Omental fat pad (tissue), 4 donors: ENCODE data around the gene ZNF384. TPM values are rescaled to one million over a fixed set of nuclear protein-coding genes. Genes with fewer than 3 reads are reported as not detected.

Experiments used
- ATAC-seq: fragments of 150-250 bp; one replicate; pipeline ENCODE4 v1.9.1; 2016; ENCODE audit warnings: mild to moderate bottlenecking, moderate library complexity; ENCODE audit not compliant: low FRiP score
- DNase-seq: peaks from one replicate; pipeline ENCODE4 v3.0.0-alpha.2; 2019; ENCODE audit warnings: low spot score
- total RNA-seq, 4 donors: library from RNA; depleted of rRNA; stranded (reverse); fragments of >200 nt; gene quantifications; one replicate each; pipeline ENCODE4 v1.1.0, GENCODE V29; 2016
- TF ChIP-seq, protein P1 (sequence below), 3 donors: fragments of 450-650 bp; IDR thresholded peaks; one replicate each; pipeline ENCODE4 v1.5.1; 2016 to 2017; ENCODE audit warnings: antibody characterized with exemption in 3 of 3, mild to moderate bottlenecking in 3 of 3, moderate library complexity in 2 of 3

Gene ZNF384
- total RNA-seq, 4 donors from 2014 or later: 28.1 to 36.7 (median 34.6) TPM

DNA sequence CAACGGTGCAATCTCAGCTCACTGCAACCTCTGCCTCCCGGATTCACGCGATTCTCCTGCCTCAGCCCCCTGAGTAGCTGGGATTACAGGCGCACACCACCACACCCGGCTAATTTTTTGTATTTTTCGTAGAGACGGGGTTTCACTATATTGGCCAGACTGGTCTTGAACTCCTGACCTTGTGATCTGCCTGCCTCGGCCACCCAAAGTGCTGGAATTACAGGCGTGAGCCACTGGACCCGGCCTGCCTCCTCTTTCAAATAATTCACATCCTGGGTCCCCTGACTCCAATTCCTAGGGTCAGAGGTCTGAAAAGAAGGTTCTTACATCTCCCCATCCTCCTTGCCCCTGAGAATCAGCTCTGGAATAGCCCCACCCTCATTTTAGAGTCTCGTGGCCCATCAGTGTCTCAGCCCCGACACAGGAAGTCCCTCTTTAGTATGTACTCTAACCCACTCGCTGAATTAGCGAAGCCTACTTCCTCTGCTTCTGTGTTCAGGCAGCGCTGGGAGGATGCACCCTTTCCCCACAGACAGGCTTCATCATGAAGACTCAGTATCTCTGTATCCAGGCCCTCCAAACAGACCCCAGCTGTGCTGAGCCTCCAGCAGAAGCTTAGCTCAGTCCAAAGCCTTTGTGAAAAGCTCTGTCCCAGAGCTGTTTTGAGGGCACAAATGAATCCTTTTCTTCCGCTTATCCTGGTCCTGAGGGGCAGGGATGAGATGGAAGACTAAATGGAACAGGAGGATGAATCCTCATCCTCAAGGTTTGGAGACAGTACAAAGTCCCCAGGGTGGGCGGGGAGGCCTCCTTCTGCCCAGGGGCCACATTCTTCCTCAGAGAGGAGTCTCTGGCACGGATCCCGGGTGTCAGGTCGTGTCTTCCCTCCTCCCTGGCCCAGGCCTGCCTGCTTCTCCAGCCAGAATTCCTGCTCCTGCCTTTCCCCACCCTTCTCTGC is 56.9 kb downstream of the ZNF384 start:
- DNase-seq (no peak), ATAC-seq (no peak)
- TF ChIP-seq, protein P1, sequence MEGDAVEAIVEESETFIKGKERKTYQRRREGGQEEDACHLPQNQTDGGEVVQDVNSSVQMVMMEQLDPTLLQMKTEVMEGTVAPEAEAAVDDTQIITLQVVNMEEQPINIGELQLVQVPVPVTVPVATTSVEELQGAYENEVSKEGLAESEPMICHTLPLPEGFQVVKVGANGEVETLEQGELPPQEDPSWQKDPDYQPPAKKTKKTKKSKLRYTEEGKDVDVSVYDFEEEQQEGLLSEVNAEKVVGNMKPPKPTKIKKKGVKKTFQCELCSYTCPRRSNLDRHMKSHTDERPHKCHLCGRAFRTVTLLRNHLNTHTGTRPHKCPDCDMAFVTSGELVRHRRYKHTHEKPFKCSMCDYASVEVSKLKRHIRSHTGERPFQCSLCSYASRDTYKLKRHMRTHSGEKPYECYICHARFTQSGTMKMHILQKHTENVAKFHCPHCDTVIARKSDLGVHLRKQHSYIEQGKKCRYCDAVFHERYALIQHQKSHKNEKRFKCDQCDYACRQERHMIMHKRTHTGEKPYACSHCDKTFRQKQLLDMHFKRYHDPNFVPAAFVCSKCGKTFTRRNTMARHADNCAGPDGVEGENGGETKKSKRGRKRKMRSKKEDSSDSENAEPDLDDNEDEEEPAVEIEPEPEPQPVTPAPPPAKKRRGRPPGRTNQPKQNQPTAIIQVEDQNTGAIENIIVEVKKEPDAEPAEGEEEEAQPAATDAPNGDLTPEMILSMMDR (IDR thresholded peaks at IDR 0.05): no peak

DNA sequence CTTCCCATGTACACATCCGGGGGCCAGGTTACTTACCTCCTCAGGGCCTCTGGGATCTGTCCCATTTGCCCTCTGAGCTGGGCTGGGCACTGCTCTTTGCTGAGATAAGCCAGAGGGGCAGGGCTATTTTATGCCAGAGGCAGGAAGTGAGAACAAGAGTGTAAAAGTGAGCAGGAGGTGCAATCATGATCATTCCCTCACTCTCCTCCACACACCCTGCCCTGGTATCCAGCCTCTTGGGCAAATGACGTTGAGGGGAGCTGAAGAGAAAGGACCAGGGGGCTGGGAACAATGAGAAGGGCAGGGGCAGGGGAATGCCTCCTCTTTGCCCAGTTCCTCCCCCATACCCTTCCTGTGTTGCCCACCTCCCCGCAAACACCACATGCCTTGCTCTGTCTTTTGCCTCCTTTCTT is 57.6 kb downstream of the ZNF384 start:
- TF ChIP-seq, protein P1 (IDR thresholded peaks at IDR 0.05): no peak
- DNase-seq: no peak

DNA sequence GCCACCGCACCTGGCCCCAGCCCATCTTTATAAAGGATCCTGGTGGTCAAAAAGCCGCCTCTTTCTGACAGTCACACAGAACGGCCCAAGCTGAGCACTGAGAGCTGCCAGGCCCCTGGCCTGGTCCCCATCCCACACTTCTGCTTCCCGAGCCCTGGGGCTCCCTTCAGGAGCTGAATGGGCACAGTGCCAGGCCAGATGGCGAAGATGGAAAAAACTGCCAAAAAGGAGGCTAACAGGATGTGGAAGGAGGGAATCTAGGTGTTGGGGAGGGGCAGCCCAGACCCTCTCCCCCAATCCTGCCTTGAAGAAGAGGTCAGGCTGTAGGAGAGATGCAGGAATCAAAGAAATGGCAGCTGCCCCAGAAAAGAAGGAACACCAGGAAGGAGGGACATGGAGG is 58.4 kb downstream of the ZNF384 start:
- ATAC-seq (no peak), DNase-seq (no peak)
- TF ChIP-seq, protein P1 (IDR thresholded peaks at IDR 0.05): no peak

More for the DNA sequence above, 57.6 kb downstream of the ZNF384 start:
- ATAC-seq: no peak

DNA sequence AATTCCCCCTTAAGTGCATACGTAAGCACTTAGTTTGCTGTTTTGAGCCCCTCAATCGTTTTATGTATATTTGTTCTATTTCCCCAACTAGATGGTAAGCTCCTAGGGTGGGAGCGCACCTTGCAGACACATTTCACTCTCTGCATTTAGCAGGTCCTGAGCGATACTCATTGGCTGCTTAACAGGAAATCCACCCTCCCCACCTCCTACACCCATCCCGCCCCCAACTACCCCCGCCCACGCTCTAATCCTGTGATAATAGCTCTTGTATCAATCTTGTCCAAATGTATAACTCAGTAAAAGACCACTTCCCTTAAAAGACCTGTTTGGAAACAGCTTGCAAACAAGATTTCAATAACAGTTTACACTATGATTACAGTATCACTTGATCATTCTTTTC is 61.6 kb downstream of the ZNF384 start:
- ATAC-seq (no peak), DNase-seq (no peak)
- TF ChIP-seq, protein P1 (IDR thresholded peaks at IDR 0.05): no peak

DNA sequence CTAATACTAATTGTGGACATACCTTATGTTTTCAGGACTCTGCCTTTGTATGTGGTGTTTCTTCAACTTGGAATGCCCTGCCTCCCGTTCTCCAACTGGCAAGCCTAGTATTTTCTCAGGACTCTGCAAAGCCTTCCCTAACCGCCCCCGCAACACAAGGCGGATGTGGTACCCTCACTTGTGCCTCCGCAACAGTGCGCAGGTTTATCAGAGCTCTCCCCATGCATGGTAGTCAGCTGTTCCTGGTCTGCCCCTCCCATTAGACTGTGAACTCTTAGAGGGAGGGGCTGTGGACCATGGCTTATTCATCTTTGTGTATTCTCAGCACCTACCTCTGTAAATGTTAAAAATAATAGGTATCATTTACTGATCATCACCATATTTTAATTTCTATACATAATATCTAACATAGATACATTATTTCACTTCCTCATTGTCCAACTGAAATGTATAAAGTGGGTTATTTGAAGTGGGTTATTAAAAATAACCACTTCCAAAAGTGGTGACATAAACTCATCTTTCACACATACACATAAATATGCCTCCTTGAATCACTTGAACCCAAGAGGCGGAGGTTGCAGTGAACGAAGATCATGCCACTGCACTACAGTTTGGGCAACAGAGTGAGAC is 62.4 kb downstream of the ZNF384 start:
- TF ChIP-seq, protein P1 (IDR thresholded peaks at IDR 0.05): no peak
- ATAC-seq (peak; percentile 74), DNase-seq (no peak)

DNA sequence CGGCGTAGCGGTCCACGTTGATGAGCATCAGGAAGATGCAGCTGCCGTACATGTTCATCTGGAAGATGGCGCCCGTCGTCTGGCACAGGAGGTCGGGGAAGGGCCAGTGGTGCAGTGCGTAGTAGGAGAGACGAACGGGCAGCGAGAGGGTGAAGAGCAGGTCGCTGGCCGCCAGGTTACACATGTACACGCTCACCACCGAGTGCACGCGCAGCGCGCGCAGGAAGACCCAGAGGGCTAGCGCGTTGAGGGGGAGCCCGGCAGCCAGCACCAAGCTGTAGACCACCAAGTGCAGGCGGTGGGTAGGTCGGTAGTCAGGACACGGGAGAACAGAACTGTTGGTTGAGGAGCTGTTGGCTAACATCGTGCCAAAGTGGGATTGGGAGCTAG is 68.3 kb downstream of the ZNF384 start:
- DNase-seq (no peak), ATAC-seq (no peak)
- TF ChIP-seq, protein P1 (IDR thresholded peaks at IDR 0.05): no peak
